B cell (primary cell): ENCODE data around the gene PAIP2. TPM values are rescaled to one million over a fixed set of nuclear protein-coding genes. Genes with fewer than 3 reads are reported as not detected.

Experiments used
- ATAC-seq: fragments of 200-7000 bp; cut with Tn5 transposase; one replicate; pipeline ENCODE4 v1.10.0; 2021; ENCODE audit warnings: low read depth, mild to moderate bottlenecking, moderate number of reproducible peaks, moderate library complexity
- CTCF ChIA-PET: fragments of 350-600 bp; sonication (Branson Sonifier 250); formaldehyde crosslinking; loops from one replicate; lab custom pipeline; 2021; ENCODE audit warnings: antibody characterized with exemption, inconsistent platforms; lab: Charles Lee
- POLR2A ChIA-PET: fragments of 350-600 bp; sonication (Branson Sonifier 250); formaldehyde crosslinking; loops from one replicate; lab custom pipeline; 2021; ENCODE audit warnings: antibody characterized with exemption; lab: Charles Lee
- DNase-seq: peaks from one replicate; pipeline ENCODE4 v3.0.0; 2013
- H2AFZ ChIP-seq: 2 replicates; pipeline ENCODE4 v1.6.1; 2012; ENCODE audit warnings: mild to moderate bottlenecking, low read depth, low read length; ENCODE audit not compliant: insufficient read depth, poor library complexity, severe bottlenecking
- H3K27ac ChIP-seq, 2 donors: 1 replicate in 1 of 2; 2 replicates in 1 of 2; pipeline ENCODE4 v1.5.1; 2012 to 2013; ENCODE audit warnings: low read length in 2 of 2, mild to moderate bottlenecking in 2 of 2, moderate library complexity in 1 of 2
- H3K27me3 ChIP-seq, 4 experiments: fragments of 200-600 bp in 1 of 4; sonication (generic) in 1 of 4; replicated peaks in 1 of 4; 1 replicate in 2 of 4; 2 replicates in 2 of 4; pipeline versions ENCODE4 v1.6.1 to v1.7.0; 2013 to 2016; ENCODE audit warnings: low read length in 3 of 4, mild to moderate bottlenecking in 2 of 4, mixed read lengths in 1 of 4, moderate library complexity in 1 of 4; ENCODE audit not compliant: insufficient read depth in 4 of 4, control insufficient read depth in 3 of 4; ENCODE audit errors: control extremely low read depth in 1 of 4
- H3K36me3 ChIP-seq, 2 experiments: replicated peaks in 1 of 2; 1 replicate in 1 of 2; 2 replicates in 1 of 2; pipeline versions ENCODE4 v1.6.1 to v1.7.1; 2013; ENCODE audit warnings: low read length in 1 of 2; ENCODE audit not compliant: insufficient read depth in 2 of 2, control insufficient read depth in 1 of 2; ENCODE audit errors: control extremely low read depth in 1 of 2, extremely low read depth in 1 of 2
- H3K4me1 ChIP-seq, 2 donors: fragments of 200-600 bp in 1 of 2; sonication (generic) in 1 of 2; 1 replicate in 1 of 2; 2 replicates in 1 of 2; pipeline versions ENCODE4 v1.5.1 to v1.6.1; 2013 to 2017; ENCODE audit warnings: low read length in 2 of 2; ENCODE audit not compliant: control insufficient read depth in 2 of 2, insufficient read depth in 2 of 2
- H3K4me2 ChIP-seq: replicated peaks from 2 replicates; pipeline ENCODE3; 2012; ENCODE audit warnings: mild to moderate bottlenecking, low read depth, low read length; ENCODE audit not compliant: poor library complexity, severe bottlenecking
- H3K4me3 ChIP-seq, 5 experiments: fragments of 200-600 bp in 1 of 5; sonication (generic) in 1 of 5; 1 replicate in 3 of 5; 2 replicates in 2 of 5; pipeline versions ENCODE4 v1.5.1 to v1.7.0; 2011 to 2016; ENCODE audit warnings: low read length in 4 of 5, mild to moderate bottlenecking in 4 of 5, low read depth in 2 of 5, control low read depth in 1 of 5, moderate library complexity in 1 of 5; ENCODE audit not compliant: insufficient read depth in 1 of 5; ENCODE audit errors: control extremely low read depth in 1 of 5, extremely low read depth in 1 of 5
- H3K79me2 ChIP-seq: fragments of 200-600 bp; sonication (generic); one replicate; pipeline ENCODE4 v1.6.0; 2016; ENCODE audit warnings: low read length; ENCODE audit not compliant: control insufficient read depth, insufficient read depth
- H3K9ac ChIP-seq: fragments of 200-600 bp; sonication (generic); 2 replicates; pipeline ENCODE4 v1.6.1; 2017; ENCODE audit warnings: mild to moderate bottlenecking, low read length, moderate library complexity
- H3K9me3 ChIP-seq, 3 donors: one replicate each; pipeline versions ENCODE4 v1.6.1 to v1.7.1; 2013; ENCODE audit warnings: low read length in 2 of 3; ENCODE audit not compliant: control insufficient read depth in 2 of 3, insufficient read depth in 1 of 3; ENCODE audit errors: control extremely low read depth in 1 of 3
- H4K20me1 ChIP-seq: 2 replicates; pipeline ENCODE4 v1.6.0; 2012; ENCODE audit warnings: mild to moderate bottlenecking, low read length; ENCODE audit not compliant: insufficient read depth, control insufficient read depth, poor library complexity, severe bottlenecking
- H3K27ac Mint-ChIP-seq: one replicate; pipeline ENCODE4 v1.8.0; 2021; ENCODE audit warnings: mixed read lengths
- H3K27me3 Mint-ChIP-seq: one replicate; pipeline ENCODE4 v1.8.0; 2021; ENCODE audit warnings: mixed read lengths
- H3K4me1 Mint-ChIP-seq: one replicate; pipeline ENCODE4 v1.8.0; 2021; ENCODE audit warnings: mixed read lengths
- H3K4me3 Mint-ChIP-seq: one replicate; pipeline ENCODE4 v1.8.0; 2021; ENCODE audit warnings: mixed read lengths
- H3K9me3 Mint-ChIP-seq: one replicate; pipeline ENCODE4 v1.8.0; 2022; ENCODE audit warnings: mixed read lengths; ENCODE audit not compliant: insufficient read depth
- EZH2 ChIP-seq: IDR thresholded peaks from 2 replicates; pipeline ENCODE4 v1.6.1; 2012; ENCODE audit warnings: borderline replicate concordance, low read depth, mild to moderate bottlenecking, moderate library complexity, low read length; ENCODE audit not compliant: insufficient read depth, poor library complexity, severe bottlenecking
- WGBS: methylation state at CpG from one replicate; pipeline ENCODE4 v1.1.5; 2013; ENCODE audit warnings: missing lambda C conversion rate; ENCODE audit not compliant: insufficient coverage; 5-methylcytosine and 5-hydroxymethylcytosine counted together
- intact Hi-C: fragments of 100-400 bp; cut with micrococcal nuclease; formaldehyde crosslinking; loops from one replicate; pipeline ENCODE4 v1.10.0; 2022
- polyA plus RNA-seq: library from polyadenylated mRNA; depleted of rRNA; stranded (reverse); fragments of >200 nt; gene quantifications from 2 replicates; pipeline ENCODE4 v1.2.3, GENCODE V29; 2012
- total RNA-seq, 2 donors: library from RNA; stranded (reverse); fragments of 120-200 nt in 1 of 2; gene quantifications; 1 replicate in 1 of 2; 2 replicates in 1 of 2; pipeline versions ENCODE4 v1.2.3 to v1.2.4, GENCODE V29; 2013 to 2022
- TF ChIP-seq, protein P1 (sequence below): fragments of 200-600 bp; IDR thresholded peaks from one replicate; pipeline ENCODE4 v1.8.0; 2022; ENCODE audit warnings: antibody characterized with exemption, mild to moderate bottlenecking

The PAIP2 gene
- total and polyA plus RNA-seq, 2 donors (not counting 1 experiment from before 2014, with no cell fraction given) = 38.5 to 121 TPM

GRCh38 chr5:139378101-139378825 lies 36.6 kb downstream of the PAIP2 start:
- peaks cover 28% of the 10 kb centered on the region for H3K79me2 ChIP-seq
- H3K27ac ChIP-seq = no peak overlapping the region
- ChIA-PET CTCF (interaction anchor here (1.3 to 2.0 kb wide), 3 partner anchors 9 to 25 kb away, joined by 3 to 7 read pairs (median 3); no protein-coding TSS in a partner anchor), POLR2A (no interaction called here)
- H3K9ac ChIP-seq = no peak overlapping the region
- peaks cover 8 to 15% of the 10 kb centered on the region in 2 donors for H3K4me1 ChIP-seq
- no peak overlapping the region for H3K4me2 ChIP-seq
- H3K36me3 ChIP-seq = peaks cover 0 to 8% of the 10 kb centered on the region in 2 experiments
- Mint-ChIP-seq H3K4me1 (peaks cover 14% of the 10 kb centered on the region), H3K9me3 (no peaks in the 10 kb centered on the region), H3K27me3 (no peaks in the 10 kb centered on the region), H3K4me3 (no peak overlapping the region), H3K27ac (no peak overlapping the region)
- TF ChIP-seq EZH2 = no peak
- TF ChIP-seq, protein P1, sequence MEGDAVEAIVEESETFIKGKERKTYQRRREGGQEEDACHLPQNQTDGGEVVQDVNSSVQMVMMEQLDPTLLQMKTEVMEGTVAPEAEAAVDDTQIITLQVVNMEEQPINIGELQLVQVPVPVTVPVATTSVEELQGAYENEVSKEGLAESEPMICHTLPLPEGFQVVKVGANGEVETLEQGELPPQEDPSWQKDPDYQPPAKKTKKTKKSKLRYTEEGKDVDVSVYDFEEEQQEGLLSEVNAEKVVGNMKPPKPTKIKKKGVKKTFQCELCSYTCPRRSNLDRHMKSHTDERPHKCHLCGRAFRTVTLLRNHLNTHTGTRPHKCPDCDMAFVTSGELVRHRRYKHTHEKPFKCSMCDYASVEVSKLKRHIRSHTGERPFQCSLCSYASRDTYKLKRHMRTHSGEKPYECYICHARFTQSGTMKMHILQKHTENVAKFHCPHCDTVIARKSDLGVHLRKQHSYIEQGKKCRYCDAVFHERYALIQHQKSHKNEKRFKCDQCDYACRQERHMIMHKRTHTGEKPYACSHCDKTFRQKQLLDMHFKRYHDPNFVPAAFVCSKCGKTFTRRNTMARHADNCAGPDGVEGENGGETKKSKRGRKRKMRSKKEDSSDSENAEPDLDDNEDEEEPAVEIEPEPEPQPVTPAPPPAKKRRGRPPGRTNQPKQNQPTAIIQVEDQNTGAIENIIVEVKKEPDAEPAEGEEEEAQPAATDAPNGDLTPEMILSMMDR = no peak
- H3K4me3 ChIP-seq = no peak overlapping the region
- intact Hi-C loops = no loop called here
- no peak overlapping the region for H2AFZ ChIP-seq
- no peak for ATAC-seq
- H3K27me3 ChIP-seq = no peaks in the 10 kb centered on the region
- no peaks in the 10 kb centered on the region for H4K20me1 ChIP-seq
- H3K9me3 ChIP-seq = no peaks in the 10 kb centered on the region
- whole genome bisulfite sequencing = 94% methylated on average over 40 of the region's 47 CpGs
- no peak for DNase-seq

DNA sequence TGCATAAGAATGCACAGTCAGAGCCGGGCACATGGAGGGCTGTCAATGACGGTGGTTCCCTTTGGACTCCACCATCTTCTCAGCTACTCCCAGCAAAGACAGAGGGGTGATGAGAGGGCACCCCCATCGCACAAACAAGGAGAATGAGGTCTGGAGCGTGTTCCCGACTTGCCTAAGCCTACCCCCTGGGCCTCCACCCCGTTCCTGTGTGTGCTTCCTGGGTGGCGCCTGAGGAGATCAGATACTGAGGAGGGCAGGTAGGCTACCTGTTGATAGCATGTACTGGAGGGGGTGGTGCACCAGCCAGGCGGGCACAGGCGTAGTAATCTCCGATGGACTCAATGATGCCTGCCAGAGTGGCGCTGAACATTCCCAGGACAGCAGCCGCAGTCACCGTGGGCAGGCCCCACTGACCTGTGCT lies 37.3 kb downstream of the PAIP2 start:
- peaks cover 10 to 18% of the 10 kb centered on the region in 2 donors for H3K4me1 ChIP-seq
- DNase-seq = no peak
- peaks cover 0 to 2% of the 10 kb centered on the region in 2 experiments for H3K36me3 ChIP-seq
- POLR2A ChIA-PET = no interaction called here
- TF ChIP-seq, protein P1 = no peak
- no peak for TF ChIP-seq EZH2
- intact Hi-C loops = no loop called here
- no peak overlapping the region for H3K27ac Mint-ChIP-seq
- no peaks in the 10 kb centered on the region for H3K9me3 ChIP-seq
- peaks cover 28% of the 10 kb centered on the region for H3K79me2 ChIP-seq
- CTCF ChIA-PET = interaction anchor here (1.3 kb wide), 1 partner anchor 13 kb away, joined by 3 read pairs; no protein-coding TSS in a partner anchor
- no peaks in the 10 kb centered on the region for H3K27me3 ChIP-seq
- no peak overlapping the region for H3K4me3 ChIP-seq
- H3K4me1 Mint-ChIP-seq = peaks cover 21% of the 10 kb centered on the region
- WGBS = 99% methylated on average over 10 of the region's 13 CpGs
- H3K27me3 Mint-ChIP-seq = no peaks in the 10 kb centered on the region
- no peak overlapping the region for H3K4me2 ChIP-seq
- no peak overlapping the region for H3K9ac ChIP-seq
- no peak overlapping the region for H3K27ac ChIP-seq
- no peaks in the 10 kb centered on the region for H3K9me3 Mint-ChIP-seq
- no peaks in the 10 kb centered on the region for H4K20me1 ChIP-seq
- H2AFZ ChIP-seq = no peak overlapping the region
- no peak overlapping the region for H3K4me3 Mint-ChIP-seq
- ATAC-seq = no peak
